ENCODE measurements around the gene PRKAG2.

PRKAG2 gene

DNA sequence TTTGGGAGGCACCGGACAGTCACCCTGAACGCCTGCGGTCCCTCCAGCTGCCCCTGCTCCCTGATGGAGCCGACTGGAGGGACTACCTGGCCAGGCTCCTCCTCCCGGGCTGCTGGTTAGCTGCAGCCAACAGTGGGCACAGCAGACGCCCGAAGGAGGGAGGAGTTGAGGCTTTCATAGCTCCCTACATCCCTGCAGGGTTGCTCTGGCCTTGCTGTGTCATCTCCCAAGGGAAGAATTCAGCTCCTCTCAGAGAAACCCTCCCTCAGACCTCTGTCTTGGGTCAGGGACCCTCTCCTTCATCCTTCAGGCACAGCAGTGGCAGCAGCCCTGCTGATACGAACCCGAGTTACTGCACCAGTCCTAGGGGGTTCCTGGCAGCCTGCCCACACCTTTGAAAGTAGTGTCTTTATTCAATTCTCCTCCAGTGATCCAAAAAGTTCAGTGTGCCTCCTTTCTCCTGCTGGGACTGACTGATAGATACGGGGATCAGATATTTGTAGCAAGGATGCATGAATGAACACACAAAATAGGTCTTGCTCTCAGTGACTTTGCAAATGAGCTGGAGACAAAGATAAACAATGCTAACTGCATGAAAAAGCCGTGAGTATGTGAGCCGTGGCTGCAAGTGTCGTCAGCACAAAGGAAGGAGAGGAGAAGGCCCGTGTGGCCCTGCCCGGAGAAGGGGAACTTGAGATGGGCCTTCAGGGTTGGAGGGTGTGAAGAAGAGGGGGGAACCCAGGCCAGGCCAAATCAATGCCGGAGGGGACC lies 136.6 kb downstream of the PRKAG2 start:
- DNase-seq: no peak

DNA sequence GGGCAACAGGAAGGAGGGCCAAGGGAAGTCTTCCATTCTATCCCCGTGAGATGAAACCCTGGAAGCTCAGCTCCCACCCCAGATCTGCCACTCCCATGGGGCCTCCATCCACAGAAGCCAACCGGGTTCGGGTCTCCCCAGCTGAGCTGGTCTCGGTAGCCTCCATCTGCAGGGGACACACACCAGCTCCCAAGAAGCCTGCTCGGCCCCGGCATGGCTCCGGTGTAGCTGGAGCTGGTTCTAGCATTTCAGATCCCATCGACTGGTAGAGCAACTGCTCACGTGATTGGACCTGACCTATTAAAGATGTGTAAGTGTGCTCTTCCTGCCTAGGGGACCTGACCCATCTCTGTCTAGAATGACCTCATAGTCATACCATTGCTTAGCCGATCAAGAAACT lies 138.0 kb downstream of the PRKAG2 start:
- no peak for DNase-seq

DNA sequence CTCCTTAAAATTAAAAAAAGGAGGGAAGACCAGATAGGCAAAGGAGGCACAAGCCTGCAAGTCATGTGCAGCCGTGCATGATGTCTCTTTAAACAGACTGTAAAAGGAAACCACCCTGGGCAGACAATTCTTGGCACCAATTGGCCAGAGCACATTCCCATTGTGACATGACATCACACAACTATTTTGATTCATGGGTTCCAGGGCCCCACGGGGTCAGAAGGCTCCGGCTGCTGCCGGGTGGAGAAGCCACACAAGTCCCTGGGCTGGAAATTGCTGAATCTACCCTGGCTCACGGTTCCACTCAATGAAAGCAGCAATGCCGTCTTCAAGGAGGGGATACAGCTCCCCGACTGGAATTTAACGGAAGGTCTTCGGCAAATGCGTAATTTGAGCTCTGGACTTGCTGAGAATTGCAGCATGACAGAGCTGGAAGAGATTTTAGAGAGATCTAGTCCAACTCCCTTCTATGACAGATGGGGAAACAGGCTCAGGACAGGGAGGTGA lies 140.5 kb downstream of the PRKAG2 start:
- no peak for DNase-seq

DNA sequence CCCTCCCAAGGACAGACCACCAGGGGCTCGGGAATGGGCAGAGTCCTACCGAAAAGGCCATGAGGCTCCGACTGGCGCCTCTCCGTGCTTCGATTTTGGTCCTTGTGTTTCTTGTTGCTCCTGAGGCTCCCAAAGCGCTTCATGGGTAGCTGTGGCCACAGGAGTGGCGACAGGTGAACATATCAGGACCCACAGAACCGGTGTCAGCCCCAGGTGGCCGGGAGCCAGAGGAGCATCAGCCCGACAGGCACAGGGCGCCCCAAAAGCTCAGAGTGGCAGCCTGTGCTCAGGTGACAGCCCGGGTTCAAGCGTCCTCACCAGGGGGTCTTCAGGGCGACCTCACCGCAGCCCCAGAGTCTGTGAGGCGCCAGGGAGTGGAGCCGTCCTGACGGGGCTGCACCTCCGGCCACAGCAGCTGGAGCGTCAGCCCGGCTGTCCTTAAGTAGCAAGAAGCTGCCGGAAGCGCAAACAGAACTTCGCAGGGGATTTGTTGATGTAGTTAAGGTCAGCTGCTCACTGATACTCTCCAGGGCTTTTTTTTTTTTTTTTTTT lies 141.0 kb downstream of the PRKAG2 start:
- no peak for DNase-seq

DNA sequence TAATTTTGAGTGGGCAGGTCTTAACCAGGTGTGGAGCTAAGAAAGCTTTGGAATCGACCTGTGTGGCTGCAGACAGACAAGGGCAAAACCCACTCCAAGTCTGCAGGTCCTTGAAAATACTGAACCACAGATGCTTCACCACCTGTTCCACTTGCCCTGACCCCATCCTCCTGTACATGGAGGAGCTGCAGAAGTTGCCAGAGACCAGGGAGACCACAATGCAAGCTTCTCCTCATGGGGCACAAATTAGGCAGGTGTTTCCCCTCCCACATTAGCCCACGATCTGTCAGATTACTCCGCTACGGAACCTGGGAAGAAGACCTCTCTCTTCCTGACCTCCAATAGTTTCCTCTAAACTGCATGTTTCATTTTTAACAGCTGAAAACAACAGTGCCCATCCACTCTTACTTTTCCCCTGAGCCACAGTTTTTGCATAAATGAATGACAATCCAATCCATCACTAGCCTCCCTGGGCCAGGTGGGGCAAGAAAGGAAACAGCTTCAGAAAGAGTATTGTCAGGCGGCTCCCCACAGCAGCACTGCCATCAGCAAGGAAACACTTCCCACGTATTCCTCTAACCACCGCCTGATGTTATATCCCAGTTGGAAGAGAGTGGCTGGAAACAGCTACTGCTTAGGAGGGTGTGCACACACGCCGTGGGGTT lies 141.6 kb downstream of the PRKAG2 start:
- no peak for DNase-seq

DNA sequence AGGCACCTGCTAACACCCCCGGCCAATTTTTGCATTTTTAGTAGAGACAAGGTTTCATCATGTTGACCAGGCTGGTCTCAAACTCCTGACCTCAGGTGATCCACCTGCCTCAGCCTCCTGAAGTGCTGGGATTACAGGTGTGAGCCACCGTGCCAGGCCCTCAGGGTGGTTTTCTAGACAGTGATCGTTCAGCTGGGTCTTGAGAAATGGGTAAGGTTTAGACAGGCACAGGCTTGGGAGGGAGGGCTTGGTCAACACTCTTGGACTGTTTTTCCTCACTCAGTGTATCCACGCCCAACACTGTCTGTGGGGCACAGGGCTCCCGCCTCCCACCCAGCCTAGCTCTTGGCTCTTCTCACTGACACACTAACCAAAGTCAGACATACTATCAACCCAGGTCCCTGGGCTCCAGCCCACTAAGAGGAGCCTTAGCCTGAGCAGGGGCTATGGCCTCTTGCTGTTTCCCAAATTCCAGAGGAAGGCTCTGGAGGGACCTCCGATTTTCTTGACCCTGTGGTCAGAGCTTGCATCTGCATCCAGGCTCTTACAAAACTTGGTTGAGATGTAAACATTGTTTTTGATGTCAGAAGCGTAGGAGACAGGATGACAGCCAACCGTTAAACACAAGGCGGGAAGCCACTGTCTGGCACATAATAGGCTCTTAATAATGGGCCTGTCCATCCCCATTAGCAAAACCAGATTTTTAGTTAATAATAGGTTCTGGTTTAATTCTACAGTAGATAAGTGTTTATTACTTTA lies 143.9 kb downstream of the PRKAG2 start:
- no peak for DNase-seq

DNA sequence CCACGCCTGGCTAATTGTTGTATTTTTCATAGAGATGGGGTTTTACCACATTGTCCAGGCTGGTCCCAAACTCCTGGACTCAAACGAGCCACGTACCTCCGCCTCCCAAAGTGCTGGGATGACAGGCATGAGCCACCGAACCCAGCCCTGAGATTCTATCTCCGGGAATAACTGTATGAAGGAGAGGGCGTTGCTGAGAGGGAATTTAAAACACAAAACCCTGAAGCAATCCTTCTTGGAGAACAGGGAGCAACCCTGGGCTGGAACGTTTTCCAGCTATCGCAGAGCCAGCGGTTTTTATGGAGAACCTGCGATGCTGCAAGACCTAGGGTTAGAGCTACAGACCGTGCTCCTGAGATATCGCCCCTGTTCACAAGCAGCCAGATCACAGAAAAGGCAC lies 144.6 kb downstream of the PRKAG2 start:
- no peak for DNase-seq

DNA sequence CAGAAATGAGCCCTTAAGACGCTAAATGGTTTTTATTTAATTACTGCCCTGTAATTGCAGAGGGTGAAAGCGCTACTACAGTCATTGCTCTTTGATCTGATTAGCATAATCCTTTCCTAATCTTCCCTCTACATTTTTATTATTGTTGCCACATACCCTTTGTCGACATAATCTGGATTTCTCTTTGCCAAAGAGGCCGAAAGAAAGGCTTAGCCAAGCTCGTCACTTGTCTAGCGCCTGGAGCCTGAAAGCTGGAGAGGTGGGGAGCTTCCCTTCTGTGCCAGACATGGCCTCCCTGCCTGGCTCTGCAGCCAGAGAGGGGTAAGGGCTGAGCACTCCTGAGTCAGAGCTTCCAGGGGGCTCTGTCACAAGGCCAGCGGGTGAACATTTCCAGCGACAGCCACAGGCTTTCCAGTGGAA lies 145.9 kb downstream of the PRKAG2 start:
- no peak for DNase-seq

DNA sequence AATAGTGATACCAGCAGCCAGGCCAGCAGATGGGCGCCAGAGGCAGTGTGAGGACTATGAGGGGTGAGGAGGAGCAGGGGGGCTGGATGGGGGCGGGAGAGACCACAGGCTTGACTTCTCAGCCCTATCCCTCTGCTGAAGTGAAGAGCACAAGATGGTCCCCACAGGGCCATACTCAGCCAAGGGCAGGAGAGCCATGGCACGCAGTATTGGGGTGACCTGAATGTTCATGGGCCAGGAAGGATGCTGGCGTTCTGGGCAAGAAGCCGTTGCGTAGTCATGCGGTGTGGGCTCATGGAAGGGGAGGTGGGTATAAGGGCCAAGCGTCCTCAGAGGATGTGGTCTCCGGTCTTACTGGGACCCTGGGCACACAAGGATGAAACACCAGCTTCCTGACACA lies 146.3 kb downstream of the PRKAG2 start:
- no peak for DNase-seq

DNA sequence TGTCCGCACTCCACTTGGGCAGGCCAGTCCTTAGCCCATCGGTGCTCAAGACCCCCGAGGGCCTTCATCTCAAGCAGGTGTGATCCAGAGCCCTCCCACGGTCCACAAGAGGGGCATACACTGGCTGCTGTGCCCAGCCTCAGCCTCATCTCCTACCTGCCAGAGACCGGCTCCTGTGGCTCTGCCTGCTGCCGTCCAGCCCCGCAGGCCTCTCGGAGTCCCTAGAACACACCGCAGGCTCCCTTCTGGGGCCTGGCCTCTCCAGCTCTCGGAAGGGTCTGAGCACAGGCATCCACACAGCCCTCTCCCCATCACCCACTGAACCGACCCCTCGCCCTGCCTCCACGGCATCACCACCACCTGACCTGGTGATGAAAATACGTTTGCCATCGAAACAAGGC lies 147.4 kb downstream of the PRKAG2 start:
- no peak for DNase-seq

DNA sequence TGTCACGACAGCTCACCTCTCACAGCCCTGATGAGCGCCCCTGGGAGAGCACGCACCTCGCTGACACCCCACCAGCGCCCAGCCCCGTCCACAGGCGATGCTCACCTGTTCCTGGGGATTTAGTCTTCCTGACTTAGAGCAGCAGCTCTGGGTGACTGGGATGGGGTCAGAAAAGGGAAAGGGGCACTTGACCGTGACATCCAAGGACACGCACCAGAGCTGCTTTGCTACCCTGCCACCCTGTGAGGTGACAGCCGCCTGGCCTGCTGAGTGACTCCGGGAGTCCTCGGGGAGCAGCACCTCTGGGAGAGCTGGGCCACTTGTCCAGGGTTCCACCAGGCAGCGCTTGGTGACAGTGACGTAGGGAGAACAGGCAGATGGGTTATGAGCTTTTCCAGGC lies 148.2 kb downstream of the PRKAG2 start:
- no peak for DNase-seq

DNA sequence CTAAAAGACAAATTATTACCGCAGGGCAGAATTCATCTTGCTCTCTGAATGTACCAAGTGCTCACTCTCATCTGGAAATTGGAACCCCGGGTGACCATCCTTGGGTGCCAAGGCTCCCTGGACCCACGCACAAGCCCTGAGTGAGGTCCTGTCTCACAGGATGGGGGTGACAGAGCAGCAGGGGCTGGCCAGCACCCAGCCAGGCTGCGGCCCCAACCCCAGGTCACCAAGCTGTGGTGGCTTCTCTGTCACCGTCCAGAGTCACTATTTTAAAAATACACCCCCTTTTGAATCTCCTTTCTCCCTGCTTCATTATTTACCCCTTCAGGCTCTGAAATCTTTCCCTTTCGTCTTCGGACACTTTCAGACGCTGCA lies 148.6 kb downstream of the PRKAG2 start:
- DNase-seq: no peak

DNA sequence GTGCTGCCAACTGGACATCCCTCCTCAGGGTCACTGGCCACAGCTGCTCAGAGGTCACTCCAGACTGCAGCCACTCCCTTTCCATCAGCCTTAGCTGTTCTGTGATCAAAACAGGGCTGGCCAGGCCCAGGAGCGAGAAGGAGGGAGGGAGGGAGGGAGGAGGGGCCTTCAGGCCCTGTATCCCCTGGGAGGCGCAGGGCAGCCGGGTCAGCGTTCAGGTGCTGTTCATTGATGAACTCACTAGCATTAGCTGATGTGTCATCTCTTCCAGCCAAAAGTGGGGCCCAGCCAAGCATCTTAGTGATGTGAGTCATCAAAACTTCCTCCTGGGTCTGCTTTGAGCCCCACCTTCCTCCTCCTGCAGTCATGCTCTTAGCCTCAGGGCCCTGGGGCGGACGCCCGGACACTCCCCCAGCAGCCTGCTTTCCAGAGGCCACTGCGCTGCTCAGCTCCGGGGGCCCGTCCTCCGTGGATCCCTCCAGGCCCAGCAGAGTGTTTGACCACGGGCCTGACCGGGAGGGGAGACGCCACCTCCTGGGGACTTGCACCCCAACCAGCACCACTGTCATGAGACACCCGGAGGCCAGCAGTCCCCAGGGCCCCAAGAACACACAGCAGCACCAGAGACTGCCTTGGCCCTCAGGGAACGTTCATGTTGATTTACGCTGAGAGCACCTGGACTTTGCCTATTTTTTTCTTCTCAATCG lies 149.2 kb downstream of the PRKAG2 start:
- peak; percentile 71 to 73 for DNase-seq

DNA sequence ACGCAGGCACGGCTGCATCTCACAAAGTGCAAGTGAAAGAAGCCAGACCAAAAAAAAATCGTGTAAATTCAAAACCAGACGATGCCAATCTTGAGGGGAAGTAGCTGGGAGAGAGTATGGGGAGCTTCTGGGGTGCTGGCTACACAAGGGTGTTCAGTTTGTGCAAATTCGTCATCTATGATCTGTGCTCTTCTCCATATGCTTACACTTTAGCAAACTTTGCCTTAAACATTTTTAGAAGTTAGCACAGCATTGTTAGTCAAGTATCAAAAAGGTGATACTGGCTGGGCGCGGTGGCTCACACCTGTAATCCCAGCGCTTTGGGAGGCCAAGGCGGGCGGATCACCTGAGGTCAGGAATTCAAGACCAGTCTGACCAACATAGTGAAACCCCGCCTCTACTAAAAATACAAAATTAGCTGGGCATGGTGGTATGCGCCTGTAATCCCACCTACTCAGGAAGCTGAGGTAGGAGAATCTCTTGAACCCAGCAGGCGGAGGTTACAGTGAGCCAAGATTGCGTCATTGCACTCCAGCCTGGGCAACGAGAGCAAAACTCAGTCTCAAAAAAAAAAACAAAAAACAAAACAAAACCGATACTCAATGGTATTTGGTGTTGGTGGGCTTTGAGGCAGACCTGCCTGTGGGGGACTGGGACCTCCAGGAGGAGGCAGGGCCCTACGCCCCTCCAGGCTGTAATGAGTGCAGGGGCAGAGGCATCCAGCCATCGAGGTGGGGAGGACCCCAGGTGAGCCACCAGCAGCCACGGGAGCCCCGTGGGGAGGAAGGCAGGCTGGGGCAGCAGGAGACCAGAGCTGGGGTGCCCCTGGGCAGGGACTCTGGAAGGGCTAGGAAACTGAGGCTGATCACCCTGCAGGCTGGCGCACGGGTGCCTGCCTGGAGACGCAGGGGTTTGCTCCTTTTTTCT lies 150.0 kb downstream of the PRKAG2 start:
- DNase-seq: no peak

DNA sequence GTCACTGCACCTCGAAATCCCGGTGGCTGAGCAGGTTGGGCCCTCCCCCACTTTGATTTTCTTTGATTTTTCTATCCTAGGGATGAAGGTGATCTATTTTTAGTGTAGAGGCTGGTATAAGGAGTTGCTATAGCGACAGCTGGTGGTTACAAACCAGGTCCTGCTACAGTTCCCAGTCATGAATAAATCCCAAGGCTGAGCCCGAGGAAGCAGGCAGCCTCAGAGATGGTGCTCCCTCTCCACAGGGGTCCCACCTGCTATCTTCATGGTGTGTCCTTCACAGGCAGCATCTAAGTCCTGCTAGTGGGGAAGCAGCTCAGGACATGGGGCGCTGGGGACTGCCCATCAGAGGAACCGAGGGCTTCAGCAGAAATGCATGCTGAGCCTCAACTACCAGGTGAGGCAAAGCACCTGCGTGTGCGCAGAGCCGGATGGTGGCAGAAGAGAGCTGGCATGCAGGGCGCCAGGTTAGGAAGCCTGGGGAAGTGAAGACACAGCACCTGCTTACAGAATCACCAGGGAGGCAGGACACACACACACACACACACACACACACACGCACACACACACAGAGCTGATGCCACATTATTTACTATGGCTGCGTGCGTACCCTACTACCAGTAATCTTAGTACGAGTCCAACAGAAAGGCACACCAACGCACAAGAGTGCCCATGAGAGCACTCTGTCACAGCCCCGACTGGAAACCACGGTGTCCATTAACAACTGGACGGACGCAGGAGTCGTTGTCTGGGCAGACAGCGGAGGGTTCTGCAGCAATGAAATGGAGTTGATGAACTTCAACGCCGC lies 150.9 kb downstream of the PRKAG2 start:
- DNase-seq: no peak

DNA sequence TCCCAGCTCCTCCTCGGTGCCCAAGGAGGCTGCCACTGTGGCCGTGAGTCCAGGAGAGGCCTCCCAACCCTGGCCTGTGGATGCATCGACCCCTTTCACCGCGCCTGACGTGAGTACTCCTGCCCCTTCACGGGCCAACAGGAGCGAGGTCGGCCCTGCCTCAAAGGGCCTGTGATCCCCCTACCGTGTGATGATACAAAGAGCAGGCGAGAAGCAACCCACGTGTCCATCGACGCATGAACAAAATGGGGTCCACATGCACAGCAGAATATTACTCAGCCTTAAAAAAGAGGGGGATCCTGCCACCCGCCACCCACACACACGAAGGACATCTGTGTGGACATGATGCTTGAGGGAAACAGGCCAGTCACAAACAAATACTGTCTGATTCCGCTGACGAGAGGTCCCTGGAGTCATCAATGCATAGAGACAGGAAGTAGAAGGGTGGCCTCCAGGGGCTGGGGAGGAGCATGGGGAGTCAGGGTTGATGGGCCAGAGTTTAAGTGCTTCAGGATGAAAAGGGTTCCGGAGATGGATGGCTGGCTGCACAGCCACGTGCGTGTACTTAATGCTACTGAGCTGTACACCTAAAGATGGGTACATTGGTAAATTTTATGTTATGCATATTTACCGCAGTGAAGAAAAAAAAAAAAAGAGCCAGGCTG lies 151.9 kb downstream of the PRKAG2 start:
- no peak for DNase-seq

DNA sequence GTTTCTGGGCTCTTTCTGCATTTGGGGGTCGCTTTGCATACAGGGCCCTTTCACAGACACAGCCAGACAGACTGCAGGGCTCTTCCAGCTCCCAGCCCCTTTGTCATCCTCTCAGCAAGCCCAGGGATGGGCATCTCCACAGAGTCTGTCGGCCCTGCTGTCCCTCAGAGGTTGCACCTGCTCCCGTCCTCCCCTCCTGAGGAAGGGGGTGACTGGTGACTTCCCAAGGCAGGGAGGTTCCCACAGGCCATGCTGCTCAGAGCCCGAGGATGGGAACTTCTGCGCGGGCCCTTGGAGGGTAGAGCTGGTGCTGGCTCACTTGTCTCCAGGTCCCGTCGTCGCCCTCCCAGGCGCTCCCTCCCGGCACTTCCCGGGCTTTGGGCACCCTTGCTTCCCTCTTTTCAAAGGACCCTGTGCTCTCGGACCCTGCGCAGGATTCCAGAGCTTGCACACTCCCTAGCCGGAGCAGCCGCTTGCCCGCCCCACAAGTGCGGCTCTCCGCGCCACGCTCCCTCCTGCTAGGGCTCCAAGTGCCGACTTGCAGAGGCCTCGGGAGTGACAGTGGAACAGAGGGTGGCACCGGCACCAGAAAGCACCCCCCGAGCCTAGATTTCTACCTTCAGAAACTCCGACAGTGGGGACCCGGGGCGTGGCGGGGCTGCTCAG lies 152.5 kb downstream of the PRKAG2 start:
- no peak for DNase-seq

DNA sequence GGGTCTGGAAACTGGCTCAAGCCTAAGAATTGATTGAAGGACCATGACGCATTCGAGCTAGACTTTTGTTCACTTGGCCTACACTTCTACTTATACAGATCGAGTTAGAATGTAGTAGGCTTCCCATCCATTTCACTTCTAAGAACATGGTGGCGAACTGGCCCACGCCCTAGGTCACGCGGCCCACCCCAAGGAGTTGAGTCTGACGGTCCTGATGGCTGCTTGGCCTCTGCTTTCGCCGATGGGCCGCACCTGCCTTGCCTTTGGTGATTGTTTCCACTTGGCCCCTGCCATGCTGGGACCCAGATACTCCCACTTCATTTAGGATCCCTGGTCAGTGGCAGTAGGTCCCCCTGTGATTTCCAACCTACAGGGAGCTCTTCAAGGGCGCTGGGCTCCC lies 153.6 kb downstream of the PRKAG2 start:
- no peak for DNase-seq

DNA sequence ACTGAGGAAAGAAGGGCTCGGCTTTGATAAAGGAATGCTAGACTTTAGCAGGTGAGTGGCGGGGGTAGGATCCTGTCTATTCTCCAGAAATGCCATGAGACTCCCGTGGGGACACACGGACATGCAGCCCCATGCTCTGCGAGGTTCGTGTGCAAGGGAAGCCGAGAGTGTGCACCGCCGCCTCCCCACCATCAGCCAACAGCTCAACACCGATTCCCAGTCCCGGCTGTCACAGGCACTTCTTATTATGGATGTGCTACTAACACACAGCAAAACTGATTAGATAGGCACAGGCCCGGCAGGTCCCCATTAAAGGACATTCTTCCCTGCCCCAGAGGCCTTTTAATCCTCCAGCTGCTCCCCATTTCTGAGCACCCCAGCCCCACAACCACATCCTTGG lies 154.4 kb downstream of the PRKAG2 start:
- no peak for DNase-seq

DNA sequence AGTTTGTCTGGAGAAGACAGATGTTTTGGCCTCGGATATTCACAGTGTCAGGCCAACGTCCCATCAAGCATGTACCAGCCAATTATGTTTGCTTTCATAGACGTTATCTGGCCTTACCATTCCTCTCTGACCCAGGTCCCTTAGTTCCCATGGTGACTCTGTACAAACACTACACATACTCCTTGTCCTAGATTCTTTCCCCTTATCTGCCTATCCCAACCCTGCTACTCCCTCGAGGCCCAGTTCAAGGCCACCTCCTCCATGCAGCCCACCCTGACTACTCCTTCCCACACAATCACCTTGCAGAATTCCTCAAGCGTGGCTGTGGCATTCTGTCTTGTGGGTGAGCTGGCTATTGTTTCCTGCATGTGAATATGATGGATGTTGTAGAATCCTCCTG lies 155.2 kb downstream of the PRKAG2 start:
- no peak for DNase-seq

Measured in activated T-cell treated with anti-CD3 and anti-CD28 coated beads, Interleukin-2, amount 50 U/mL, for 48 hours (primary cell).